NOMO-1 treated with DMSO at 0.1 percent for 48 hours (cell line): ENCODE measurements around the gene DDX10.
"Not testable (repeated sequence)": the region's sequence is repeated elsewhere in the genome, so short reads cannot be mapped to it uniquely, and the experiment has no call there.

Experiments
- DNase-seq: peaks from one replicate; lab custom pipeline; 2025; ENCODE audit not compliant: unreplicated experiment; lab: John Stamatoyannopoulos, UW

The DDX10 gene

DNA sequence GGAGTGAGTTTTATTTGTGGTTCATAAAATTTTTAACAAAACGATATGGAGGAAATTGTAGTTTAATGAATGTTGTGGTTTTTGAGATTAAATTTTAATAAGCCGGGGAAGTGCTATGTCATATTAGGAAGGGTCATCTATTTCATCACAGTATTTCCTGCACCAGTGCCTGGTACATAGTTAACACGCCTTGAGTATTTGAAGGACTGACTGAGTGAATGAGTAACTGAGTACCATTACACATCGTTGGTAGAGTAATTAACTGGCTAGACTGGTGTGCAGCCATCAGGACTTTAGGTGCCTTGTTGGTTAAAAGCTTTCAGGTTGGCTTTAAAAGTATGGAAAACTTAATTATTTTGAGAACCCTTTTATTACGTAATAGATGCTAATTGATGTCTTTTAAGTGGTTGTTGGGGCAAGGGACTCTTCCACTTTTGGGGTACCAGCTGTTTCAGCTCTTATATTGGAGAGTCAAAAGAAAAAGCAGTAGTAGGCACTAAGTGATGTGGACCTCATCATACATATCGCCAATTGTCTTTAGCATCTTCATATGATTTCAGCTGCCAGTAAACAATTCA lies 101.8 kb downstream of the DDX10 start:
- DNase-seq: no peak

- no peak for DNase-seq
These were observed 103.5 kb downstream of the DDX10 start for GRCh38 chr11:108768370-108768769.

DNA sequence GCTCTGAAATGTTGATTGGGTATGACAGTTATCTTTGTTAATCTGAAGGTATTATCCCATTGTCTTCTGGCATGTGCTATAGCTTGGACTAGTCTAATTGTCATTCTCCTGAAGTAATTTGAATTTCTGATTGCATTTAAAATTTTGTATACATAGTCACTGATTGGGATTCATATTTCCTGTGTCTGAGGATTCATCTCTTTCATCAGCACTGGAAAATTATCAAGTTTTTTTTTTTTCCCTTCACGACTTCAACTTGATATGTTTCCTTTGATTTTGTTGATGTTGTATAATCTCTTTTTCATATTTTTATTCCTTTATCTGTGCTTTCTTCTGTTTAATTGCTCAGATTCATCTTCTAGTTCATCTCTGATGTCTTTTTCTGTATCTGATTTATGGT lies 104.1 kb downstream of the DDX10 start:
- no peak for DNase-seq

DNA sequence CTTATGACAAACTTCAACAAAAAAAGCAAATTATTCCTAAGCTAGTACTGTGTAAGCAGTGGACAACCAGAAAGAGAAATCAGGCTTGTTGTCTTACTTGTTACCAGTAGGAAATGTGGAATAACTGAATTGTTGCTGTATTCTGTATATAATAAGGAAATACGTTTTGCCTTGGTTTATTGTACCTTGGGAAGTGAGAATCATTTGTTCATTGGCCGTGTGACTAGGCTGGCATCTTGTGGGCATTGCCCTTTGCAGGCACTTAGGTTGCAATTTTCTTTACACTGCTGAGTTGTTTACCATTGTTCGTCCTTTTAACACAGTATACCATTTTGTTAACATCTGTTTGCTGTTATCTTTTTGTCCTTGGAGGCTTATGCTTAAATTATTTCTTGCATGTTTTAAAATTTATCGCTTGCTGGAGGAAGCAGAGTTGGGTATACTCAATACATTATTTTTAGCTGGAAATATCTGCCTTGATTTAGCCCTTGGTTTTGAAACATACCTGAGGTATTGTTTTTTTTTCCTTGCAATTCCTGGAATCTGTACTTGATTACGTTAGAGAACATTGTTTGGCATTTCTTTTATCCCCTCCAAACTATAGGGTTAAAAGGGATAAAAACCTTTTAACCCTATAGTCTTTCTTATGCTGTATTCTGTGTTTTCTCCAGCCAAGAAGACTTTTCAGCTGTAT lies 109.3 kb downstream of the DDX10 start:
- no peak for DNase-seq

- no peak for DNase-seq
These were observed 110.5 kb downstream of the DDX10 start for GRCh38 chr11:108775324-108775723.

DNA sequence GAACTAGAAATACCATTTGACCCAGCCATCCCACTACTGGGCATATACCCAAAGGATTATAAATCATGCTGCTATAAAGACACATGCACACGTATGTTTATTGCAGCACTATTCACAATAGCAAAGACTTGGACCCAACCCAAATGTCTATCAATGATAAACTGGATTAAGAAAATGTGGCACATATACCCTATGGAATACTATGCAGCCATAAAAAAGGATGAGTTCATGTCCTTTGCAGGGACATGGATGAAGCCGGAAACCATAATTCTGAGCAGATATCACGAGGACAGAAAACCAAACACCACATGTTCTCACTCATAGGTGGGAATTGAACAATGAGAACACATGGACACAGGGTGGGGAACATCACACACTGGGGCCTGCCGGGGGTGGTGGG lies 114.3 kb downstream of the DDX10 start:
- not testable (repeated sequence) for DNase-seq

DNA sequence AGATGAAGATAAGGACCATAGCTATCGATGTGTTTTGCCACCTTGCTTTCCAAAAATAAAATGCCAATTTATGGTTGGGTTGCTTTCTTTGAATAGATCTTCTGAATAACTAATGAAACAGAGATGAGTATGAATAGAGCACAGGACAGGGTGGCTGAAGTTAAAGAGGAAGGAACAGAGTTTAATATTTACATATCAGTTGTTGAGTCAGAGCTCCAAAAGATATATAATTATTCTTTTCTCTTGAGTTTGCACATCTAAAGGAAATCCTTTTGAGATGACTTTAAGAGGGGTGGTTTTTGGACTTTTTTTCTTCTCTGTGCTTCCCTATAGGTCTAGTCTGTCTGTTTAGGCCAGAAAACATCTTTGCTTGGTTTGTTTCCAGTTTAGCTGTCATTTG lies 115.2 kb downstream of the DDX10 start:
- DNase-seq: no peak

DNA sequence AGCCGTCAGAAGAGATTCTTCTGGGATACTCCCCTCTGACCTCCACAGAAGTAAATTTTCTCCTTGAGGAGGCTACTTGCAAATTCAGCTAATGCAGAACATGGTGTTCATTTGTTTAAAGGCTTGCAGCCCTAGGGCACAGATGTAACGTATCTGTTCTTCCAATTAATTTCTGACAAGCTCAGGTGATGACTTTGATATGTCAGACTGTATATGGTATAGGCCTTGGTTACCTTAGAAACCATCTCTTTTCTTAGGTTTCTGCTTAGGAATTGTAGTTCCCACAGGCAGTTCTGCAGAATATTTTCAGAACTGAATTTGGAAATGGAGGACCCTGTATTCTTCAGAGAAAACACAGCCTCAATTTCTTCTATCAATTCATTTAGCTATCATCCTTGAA lies 117.1 kb downstream of the DDX10 start:
- no peak for DNase-seq

GRCh38 chr11:108786281-108786990 lies 121.6 kb downstream of the DDX10 start:
- DNase-seq: no peak

- no peak for DNase-seq
These were observed 122.2 kb downstream of the DDX10 start for GRCh38 chr11:108787105-108787504.

DNA sequence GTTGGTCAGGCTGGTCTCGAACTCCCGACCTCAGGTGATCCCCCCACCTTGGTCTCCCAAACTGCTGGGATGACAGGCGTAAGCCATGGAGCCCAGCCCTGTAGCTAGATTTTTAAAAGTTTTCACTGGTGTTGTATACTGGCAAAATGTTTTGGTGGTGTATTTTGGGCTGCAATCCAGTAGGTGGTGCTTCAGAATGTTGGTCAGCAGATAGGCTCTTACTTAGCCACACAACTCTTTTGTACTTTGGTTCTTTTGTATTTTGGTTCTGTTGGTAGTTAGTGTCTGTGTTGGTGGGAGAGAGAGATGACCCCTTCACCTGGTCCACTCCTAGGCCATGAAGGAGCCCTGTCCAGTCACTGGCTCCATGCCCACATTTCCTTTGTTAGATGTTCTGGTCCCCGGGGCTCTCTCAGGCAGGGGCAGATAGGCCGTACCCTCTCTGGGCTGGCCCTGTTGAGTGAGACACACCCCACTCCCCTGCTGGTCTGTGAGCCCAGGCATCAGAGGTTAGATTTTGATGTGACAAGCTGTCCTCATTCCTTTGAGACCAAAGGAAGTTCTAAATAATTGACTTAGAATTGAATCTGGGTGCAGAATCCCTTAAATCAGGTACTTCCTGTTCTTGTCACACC lies 123.8 kb downstream of the DDX10 start:
- DNase-seq: no peak

DNA sequence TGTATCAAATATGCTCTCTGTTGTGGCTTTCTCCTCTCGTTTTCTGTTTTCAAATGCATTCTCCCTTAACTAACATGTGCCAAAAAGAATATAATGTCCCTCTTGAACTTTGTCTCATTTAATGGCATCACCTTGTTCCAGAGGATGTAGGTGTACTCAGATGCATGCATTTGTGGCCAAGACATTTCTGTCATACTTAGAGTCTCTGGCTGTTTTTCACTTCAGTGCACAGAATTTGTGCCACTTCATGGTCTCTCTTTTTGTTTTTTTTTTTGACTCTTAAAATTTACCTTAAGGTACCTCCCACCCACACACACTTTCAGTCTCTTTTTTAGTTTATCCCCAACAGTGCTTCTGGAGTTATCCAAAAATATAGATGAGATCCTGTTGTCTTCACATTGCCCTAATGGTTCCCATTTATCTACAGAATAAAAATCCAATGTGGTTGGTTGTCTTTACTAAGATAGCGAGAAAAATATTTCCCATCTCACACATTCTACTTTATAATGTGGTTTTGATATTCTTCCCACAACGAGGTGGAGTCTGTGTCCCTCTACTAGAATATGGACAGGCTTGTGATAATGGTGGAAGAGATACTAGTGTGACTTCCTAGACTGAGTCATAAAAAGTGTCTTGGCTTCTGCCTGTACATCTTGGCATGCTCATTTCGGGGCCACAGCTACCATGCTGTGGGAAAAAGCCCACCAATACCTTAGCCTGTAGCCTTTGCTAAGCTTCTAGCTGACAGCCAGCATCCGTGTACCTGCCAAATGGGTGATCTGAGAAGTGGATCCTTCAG lies 125.8 kb downstream of the DDX10 start:
- no peak for DNase-seq

GRCh38 chr11:108793138-108793537 lies 128.3 kb downstream of the DDX10 start:
- no peak for DNase-seq

GRCh38 chr11:108793611-108794010 lies 128.7 kb downstream of the DDX10 start:
- no peak for DNase-seq

DNA sequence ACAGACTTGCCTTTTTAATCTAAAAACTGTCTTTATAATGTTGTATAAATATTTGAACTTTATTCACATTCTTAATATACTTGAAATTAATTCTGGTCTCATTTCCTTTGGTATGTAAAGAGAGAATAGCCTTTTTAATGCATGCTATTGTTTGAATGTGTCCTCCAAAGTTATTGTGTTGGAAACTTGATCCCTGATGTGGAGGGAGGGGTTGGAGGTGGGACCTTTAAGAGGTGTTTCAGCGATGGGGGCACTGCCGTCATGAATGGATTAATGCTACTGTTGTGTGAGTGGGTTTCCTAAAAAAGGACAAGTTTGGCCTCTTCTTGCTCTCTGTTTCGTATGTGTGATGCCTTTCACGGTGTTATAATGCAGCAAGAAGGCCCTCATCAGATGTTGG lies 131.7 kb downstream of the DDX10 start:
- no peak for DNase-seq

- DNase-seq: no peak
These were observed 132.8 kb downstream of the DDX10 start for GRCh38 chr11:108797578-108798100.

DNA sequence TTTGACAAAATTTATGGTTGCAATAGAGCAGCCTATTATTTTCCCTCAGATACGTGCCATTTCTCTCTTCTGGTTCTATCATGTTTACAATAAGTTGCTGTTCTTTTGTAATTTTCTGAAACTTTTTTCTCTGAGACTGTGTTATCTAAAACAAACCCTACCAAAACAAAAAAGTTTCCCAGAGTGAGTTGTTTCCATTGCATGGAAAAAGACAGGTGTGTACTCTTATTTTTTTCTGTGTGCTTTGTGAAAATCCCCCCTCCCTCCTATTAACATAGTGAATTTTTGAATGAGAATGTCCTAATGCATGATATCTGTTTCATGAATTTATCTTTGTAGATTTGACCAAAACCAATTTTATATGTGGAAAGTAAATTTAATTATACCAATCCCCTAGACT lies 137.6 kb downstream of the DDX10 start:
- DNase-seq: no peak

DNA sequence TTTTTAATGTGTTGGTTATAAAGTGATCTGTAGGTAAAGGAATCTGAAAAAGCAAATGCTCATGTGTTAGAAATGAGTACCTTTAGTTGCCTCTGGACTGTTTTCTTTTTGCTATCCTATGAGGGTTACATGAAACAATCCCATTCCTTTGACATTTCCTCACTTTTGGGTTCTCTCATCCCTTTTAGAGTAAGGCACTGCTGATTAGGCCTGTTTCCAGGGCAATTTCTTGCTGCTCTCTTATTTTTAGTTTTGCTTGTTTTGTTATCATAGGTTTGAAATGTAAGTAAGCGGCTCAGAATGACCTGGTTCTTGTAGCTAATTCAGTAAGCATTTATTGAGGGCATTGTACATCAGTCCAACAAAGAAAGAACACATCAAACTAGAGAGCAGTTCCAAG lies 138.9 kb downstream of the DDX10 start:
- no peak for DNase-seq

GRCh38 chr11:108804511-108804910 lies 139.6 kb downstream of the DDX10 start:
- DNase-seq: no peak

- DNase-seq: no peak
These were observed 140.2 kb downstream of the DDX10 start for GRCh38 chr11:108805030-108805429.

GRCh38 chr11:108807262-108807661 lies 142.4 kb downstream of the DDX10 start:
- DNase-seq: no peak
